ENCODE measurements around the gene CHML.

DNA sequence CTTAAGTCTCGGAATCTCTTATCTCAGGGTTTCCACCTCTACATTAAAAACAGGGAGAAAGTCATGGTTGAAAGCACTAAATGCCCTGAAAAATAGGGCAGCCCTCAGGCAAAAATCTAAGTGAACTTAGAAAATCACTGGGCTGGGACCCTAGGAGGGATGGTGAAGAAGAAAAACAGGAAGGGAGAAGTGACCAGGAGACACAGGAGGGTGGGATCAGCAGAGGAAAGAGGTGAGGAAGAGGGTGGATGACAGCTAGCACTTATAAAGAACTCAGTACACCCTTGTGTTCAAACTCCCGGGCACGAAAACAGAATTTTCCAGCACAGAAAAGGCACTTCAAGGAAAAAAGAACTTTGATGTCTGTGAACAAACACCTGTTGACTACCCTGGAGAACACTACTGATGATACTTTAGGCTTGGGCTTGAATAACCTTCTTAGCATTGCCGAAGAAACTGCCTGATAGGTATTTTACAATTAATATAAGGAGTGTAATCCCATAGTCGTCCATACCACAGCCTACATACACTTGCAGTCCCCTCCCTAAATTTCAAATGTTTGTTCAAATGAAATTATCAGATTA, 2.0 kb downstream of the CHML start:
- TF ChIP-seq CTCF (IDR thresholded peaks at IDR 0.05 in 8 of 11, conservative IDR thresholded peaks at IDR 0.05 in 3 of 11) (no peak), POLR2A (IDR thresholded peaks at IDR 0.05) (no peak), POLR2AphosphoS5 (IDR thresholded peaks at IDR 0.05) (no peak)
